Endodermal cell (in vitro differentiated cells): ENCODE results near the gene ANKH. TPM values are rescaled to one million over a fixed set of nuclear protein-coding genes. Genes with fewer than 3 reads are reported as not detected.

ENCODE experiments used
- DNase-seq: peaks from one replicate; pipeline ENCODE4 v3.0.0-alpha.2; 2017
- H3K27ac ChIP-seq: 2 replicates; pipeline ENCODE4 v1.5.1; 2013; ENCODE audit warnings: mild to moderate bottlenecking, low read depth, low read length, moderate library complexity
- H3K27me3 ChIP-seq: 2 replicates; pipeline ENCODE4 v1.6.1; 2013; ENCODE audit warnings: mild to moderate bottlenecking, low read length, moderate library complexity; ENCODE audit not compliant: insufficient read depth, control insufficient read depth, poor library complexity, severe bottlenecking
- H3K36me3 ChIP-seq: 2 replicates; pipeline ENCODE4 v1.7.0; 2013; ENCODE audit warnings: mild to moderate bottlenecking, low read length, moderate library complexity; ENCODE audit not compliant: control insufficient read depth, insufficient read depth
- H3K4me1 ChIP-seq: one replicate; pipeline ENCODE4 v1.7.0; 2013; ENCODE audit warnings: low read length; ENCODE audit not compliant: control insufficient read depth, insufficient read depth
- H3K4me3 ChIP-seq: 2 replicates; pipeline ENCODE4 v1.5.1; 2013; ENCODE audit warnings: mild to moderate bottlenecking, low read length, moderate library complexity
- H3K9ac ChIP-seq: 2 replicates; pipeline ENCODE4 v1.6.1; 2013; ENCODE audit warnings: mild to moderate bottlenecking, low read length, moderate library complexity; ENCODE audit not compliant: poor library complexity, severe bottlenecking; ENCODE audit errors: extremely low read depth
- H3K9me3 ChIP-seq: 2 replicates; pipeline ENCODE4 v1.6.1; 2013; ENCODE audit warnings: mild to moderate bottlenecking, low read length, moderate library complexity; ENCODE audit not compliant: control insufficient read depth
- H3K27ac Mint-ChIP-seq: 2 replicates; pipeline ENCODE4 v1.8.0; 2020; ENCODE audit warnings: mixed read lengths
- H3K27me3 Mint-ChIP-seq: 2 replicates; pipeline ENCODE4 v1.8.0; 2021; ENCODE audit warnings: mild to moderate bottlenecking, mixed read lengths; ENCODE audit not compliant: insufficient read depth
- H3K36me3 Mint-ChIP-seq: 2 replicates; pipeline ENCODE4 v1.8.0; 2020; ENCODE audit warnings: low read depth, mixed read lengths
- H3K4me1 Mint-ChIP-seq: 2 replicates; pipeline ENCODE4 v1.8.0; 2020; ENCODE audit warnings: mixed read lengths
- H3K4me3 Mint-ChIP-seq: 2 replicates; pipeline ENCODE4 v1.8.0; 2020; ENCODE audit warnings: mild to moderate bottlenecking, moderate library complexity, mixed read lengths
- H3K9me3 Mint-ChIP-seq: 2 replicates; pipeline ENCODE4 v1.8.0; 2020; ENCODE audit warnings: mild to moderate bottlenecking, mixed read lengths
- WGBS, 2 experiments: methylation state at CpG; one replicate each; pipeline versions ENCODE4 v1.1.5 to v1.1.7; 2013; ENCODE audit warnings: missing lambda C conversion rate in 2 of 2, mixed read lengths in 1 of 2; ENCODE audit not compliant: insufficient coverage in 1 of 2, insufficient read length in 1 of 2; 5-methylcytosine and 5-hydroxymethylcytosine counted together
- total RNA-seq, 2 donors: library from RNA; stranded (reverse); fragmentation: NEBNext Ultra II Directional in 1 of 2; extraction: Animal tissue kit (Norgen Biotek cat#: 25700) in 1 of 2; gene quantifications; 2 replicates in 1 of 2; 3 replicates in 1 of 2; pipeline ENCODE4 v1.2.1, GENCODE V29; 2021
- TF ChIP-seq, protein P1 (sequence below): fragments of 200-600 bp; sonication (generic); conservative IDR thresholded peaks from 2 replicates; pipeline ENCODE4 v1.5.0; 2021; ENCODE audit warnings: antibody characterized with exemption, mild to moderate bottlenecking

ANKH gene
- total RNA-seq, 2 donors from 2014 or later, result 26.5 to 43.4 TPM

DNA sequence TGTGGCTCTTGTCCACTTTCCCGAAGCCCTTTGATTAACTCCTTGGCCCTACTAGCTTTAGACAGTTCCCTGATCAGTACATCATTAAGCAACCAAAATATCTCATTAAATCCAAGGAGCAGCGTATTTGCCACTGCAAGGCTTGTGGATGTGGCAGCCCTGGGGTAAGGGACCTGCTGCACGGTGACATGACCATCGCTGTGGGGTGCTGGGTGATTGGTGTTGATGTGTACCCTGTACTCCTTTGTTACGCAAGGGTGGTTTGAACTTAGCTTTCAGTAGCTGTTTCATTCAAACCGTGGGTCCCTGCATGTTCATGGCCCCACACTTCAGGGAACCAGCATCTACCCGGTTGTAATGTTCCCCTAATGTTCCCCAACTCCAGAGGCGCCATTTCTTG lies 166.0 kb downstream of the ANKH start:
- H3K36me3 ChIP-seq, result peaks cover 64% of the 10 kb centered on the region
- no peaks in the 10 kb centered on the region for H3K27me3 ChIP-seq
- Mint-ChIP-seq H3K4me1 (no peaks in the 10 kb centered on the region), H3K27ac (no peak overlapping the region), H3K27me3 (no peaks in the 10 kb centered on the region), H3K36me3 (peaks cover 55% of the 10 kb centered on the region), H3K9me3 (no peaks in the 10 kb centered on the region), H3K4me3 (no peak overlapping the region)
- WGBS, 2 experiments, result 94 to 100% methylated on average over 3 to 8 of the region's 8 CpGs
- TF ChIP-seq, protein P1, sequence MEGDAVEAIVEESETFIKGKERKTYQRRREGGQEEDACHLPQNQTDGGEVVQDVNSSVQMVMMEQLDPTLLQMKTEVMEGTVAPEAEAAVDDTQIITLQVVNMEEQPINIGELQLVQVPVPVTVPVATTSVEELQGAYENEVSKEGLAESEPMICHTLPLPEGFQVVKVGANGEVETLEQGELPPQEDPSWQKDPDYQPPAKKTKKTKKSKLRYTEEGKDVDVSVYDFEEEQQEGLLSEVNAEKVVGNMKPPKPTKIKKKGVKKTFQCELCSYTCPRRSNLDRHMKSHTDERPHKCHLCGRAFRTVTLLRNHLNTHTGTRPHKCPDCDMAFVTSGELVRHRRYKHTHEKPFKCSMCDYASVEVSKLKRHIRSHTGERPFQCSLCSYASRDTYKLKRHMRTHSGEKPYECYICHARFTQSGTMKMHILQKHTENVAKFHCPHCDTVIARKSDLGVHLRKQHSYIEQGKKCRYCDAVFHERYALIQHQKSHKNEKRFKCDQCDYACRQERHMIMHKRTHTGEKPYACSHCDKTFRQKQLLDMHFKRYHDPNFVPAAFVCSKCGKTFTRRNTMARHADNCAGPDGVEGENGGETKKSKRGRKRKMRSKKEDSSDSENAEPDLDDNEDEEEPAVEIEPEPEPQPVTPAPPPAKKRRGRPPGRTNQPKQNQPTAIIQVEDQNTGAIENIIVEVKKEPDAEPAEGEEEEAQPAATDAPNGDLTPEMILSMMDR, result no peak
- H3K27ac ChIP-seq, result no peak overlapping the region
- no peaks in the 10 kb centered on the region for H3K4me1 ChIP-seq
- no peak overlapping the region for H3K9ac ChIP-seq
- no peak overlapping the region for H3K4me3 ChIP-seq
- DNase-seq, result no peak
- no peaks in the 10 kb centered on the region for H3K9me3 ChIP-seq

DNA sequence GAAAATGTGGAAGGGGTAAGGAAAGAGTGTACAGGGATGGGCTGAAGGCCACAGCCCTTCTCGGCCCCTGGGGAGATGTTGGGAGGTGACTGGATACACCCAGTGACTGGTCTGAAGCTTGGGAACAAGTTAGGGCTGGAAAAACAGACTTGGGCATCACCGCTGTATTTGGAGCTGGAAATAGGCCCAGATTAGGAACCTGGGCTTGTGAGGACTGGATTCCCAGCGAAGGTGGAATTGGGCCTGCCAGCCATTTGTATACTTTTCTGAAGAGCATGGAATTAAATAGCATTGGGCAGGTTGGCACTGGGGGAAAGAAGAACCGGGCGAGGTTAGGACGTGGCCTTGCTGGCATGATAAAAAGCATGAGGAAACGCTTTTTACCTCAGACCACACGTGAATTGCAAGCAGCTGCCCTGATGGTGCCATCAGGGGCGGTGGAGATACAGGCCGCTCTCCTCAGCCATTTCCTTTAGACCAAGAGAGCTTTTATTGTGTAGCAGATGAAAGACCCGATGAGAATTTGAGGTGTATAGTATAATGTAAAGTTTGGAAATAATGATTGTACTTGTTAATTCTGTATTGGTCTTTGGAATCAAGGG lies 169.2 kb downstream of the ANKH start:
- Histone ChIP-seq H3K9me3 (no peaks in the 10 kb centered on the region), H3K27me3 (no peaks in the 10 kb centered on the region), H3K36me3 (peaks cover 68% of the 10 kb centered on the region), H3K27ac (no peak overlapping the region), H3K4me1 (no peaks in the 10 kb centered on the region), H3K9ac (no peak overlapping the region), H3K4me3 (no peak overlapping the region)
- Mint-ChIP-seq H3K9me3 (no peaks in the 10 kb centered on the region), H3K27me3 (no peaks in the 10 kb centered on the region), H3K36me3 (peaks cover 53% of the 10 kb centered on the region), H3K4me3 (no peak overlapping the region), H3K4me1 (no peaks in the 10 kb centered on the region), H3K27ac (no peak overlapping the region)
- WGBS, 2 experiments, result 92 to 98% methylated on average over 9 to 11 of the region's 11 CpGs
- no peak for DNase-seq
- TF ChIP-seq, protein P1, result no peak

DNA sequence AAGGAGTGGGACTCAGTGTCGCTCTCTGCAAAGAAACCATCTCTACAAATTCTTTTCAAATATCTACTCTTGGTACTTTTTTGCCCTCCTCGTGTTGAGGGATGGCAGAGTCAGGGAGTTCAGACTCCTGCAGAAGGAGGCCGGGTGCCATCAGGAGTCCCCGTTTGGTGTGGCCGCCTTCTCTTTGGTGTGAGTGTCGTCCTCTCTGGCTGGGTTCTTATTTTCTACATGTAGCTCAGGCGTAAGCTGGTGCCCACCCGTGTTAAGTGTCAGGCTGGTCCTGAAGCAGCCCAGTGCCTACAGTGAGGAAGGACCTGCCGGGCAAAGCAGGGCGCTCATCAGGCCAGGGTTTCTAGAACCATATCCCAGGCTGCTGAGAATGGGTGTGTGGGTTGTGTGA lies 170.0 kb downstream of the ANKH start:
- H3K27ac ChIP-seq, result no peak overlapping the region
- no peak overlapping the region for H3K4me3 ChIP-seq
- Mint-ChIP-seq H3K36me3 (peaks cover 55% of the 10 kb centered on the region), H3K9me3 (no peaks in the 10 kb centered on the region), H3K27me3 (no peaks in the 10 kb centered on the region), H3K4me1 (peaks cover 2% of the 10 kb centered on the region), H3K4me3 (no peak overlapping the region), H3K27ac (no peak overlapping the region)
- H3K36me3 ChIP-seq, result peaks cover 69% of the 10 kb centered on the region
- no peaks in the 10 kb centered on the region for H3K27me3 ChIP-seq
- no peaks in the 10 kb centered on the region for H3K9me3 ChIP-seq
- H3K4me1 ChIP-seq, result no peaks in the 10 kb centered on the region
- no peak overlapping the region for H3K9ac ChIP-seq
- TF ChIP-seq, protein P1, result no peak
- DNase-seq, result no peak
- 93% methylated on average over 8 to 10 of the region's 10 CpGs for WGBS, 2 experiments
